GM13977 (cell line): ENCODE data around the gene CHAD.
"Not testable (repeated sequence)": the region's sequence is repeated elsewhere in the genome, so short reads cannot be mapped to it uniquely, and the experiment has no call there.

Experiments used
- DNase-seq: peaks from one replicate; pipeline ENCODE4 v3.0.0; 2012; ENCODE audit warnings: low spot score
- CTCF ChIP-seq: IDR thresholded peaks from 2 replicates; pipeline ENCODE4 v1.5.1; 2012; ENCODE audit warnings: mild to moderate bottlenecking, control low read depth; ENCODE audit not compliant: insufficient read depth; ENCODE audit errors: extremely low read depth, missing control alignments
- in situ Hi-C: fragments of 300-500 bp; cut with MboI; formaldehyde crosslinking; loops from one replicate; pipeline ENCODE4 v1.12.0; 2022; ENCODE audit warnings: low sequenced_read_pairs, low pct_unique_long_range_greater_than_20kb, mixed read lengths, inconsistent platforms; ENCODE audit not compliant: unreplicated experiment

Gene CHAD

GRCh38 chr17:50479522-50480141 is 11.0 kb upstream of the CHAD start:
- in situ Hi-C loops, result loop anchor here (10.0 kb wide), 1 partner anchor 165 kb away; no protein-coding TSS in a partner anchor
- TF ChIP-seq CTCF, result peak; percentile 59
- DNase-seq, result peak; percentile 83

GRCh38 chr17:50478391-50479381 is 10.0 kb upstream of the CHAD start, which contains the start of gene RSAD1:
Gene RSAD1 (plus strand): TSS chr17:50478860. CDS start chr17:50478885, 25 bp downstream.
- DNase-seq, result peak; percentile 94

GRCh38 chr17:50477976-50478375 is 9.3 kb upstream of the CHAD start:
- TF ChIP-seq CTCF, result no peak
- DNase-seq, result no peak

More at GRCh38 chr17:50478391-50479381, 10.0 kb upstream of the CHAD start, which contains the start of gene RSAD1:
- in situ Hi-C loops, result no loop called here
- peak; percentile 83 for TF ChIP-seq CTCF

GRCh38 chr17:50476545-50477315 is 8.1 kb upstream of the CHAD start:
- no peak for TF ChIP-seq CTCF
- DNase-seq, result no peak
- in situ Hi-C loops, result no loop called here

More at GRCh38 chr17:50477976-50478375, 9.3 kb upstream of the CHAD start:
- in situ Hi-C loops, result no loop called here

- DNase-seq, in situ Hi-C loops: not testable (repeated sequence)
These were observed 7.3 kb upstream of the CHAD start for GRCh38 chr17:50475775-50476544.

GRCh38 chr17:50475362-50475761 is 6.7 kb upstream of the CHAD start:
- in situ Hi-C loops, result no loop called here
- DNase-seq, result no peak
- TF ChIP-seq CTCF, result no peak
